Measurements from ENCODE around the gene ATAT1. TPM values are rescaled to one million over a fixed set of nuclear protein-coding genes. Genes with fewer than 3 reads are reported as not detected.

The ATAT1 gene
- total and polyA plus RNA-seq, 9 of the 15 experiments (the other 6 are each of a cell fraction or from before 2014, with no cell fraction given), result 0.65 to 5.8 (median 1.6) TPM

DNA sequence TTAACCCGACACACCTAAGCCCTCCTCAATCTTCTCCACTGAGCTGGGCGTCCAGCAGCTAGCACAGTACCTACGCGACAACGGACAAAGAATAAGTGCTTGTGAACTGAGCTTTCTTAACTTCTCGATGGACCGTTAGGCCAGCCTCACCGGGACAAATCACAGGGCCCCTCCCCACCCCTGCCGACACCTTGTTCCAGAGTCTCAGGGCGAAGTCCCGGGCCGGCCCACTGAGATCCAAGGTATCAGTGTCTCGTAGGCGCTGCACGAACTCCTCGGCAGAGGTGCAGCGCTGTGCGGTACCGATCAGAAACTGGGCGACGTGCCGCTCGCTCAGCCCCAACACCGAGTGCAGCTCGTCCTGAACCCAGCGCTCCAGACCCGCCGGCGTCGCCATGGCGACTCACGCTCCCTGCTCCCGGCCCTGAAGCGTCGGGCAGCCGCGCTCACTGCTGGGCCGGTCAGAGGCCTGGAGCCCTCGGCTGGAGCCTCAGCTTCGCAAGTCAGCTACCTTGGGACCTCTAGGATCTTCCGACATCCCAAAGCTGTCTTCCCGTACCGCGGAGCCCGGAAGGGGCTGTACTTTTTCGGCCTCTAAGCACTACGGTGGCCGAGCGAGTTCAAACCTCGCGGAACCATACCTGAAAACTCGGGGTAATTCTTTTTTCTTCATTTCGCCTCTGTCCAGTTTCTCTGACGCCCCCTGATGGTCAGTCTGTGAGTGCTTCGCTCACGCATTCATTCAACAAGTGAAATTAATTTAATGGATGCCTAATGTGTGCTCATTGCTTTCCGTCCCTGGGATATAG is 46.0 kb downstream of the ATAT1 start, which contains the start of gene DHX16 (continued):
- TF ChIP-seq, protein P1, sequence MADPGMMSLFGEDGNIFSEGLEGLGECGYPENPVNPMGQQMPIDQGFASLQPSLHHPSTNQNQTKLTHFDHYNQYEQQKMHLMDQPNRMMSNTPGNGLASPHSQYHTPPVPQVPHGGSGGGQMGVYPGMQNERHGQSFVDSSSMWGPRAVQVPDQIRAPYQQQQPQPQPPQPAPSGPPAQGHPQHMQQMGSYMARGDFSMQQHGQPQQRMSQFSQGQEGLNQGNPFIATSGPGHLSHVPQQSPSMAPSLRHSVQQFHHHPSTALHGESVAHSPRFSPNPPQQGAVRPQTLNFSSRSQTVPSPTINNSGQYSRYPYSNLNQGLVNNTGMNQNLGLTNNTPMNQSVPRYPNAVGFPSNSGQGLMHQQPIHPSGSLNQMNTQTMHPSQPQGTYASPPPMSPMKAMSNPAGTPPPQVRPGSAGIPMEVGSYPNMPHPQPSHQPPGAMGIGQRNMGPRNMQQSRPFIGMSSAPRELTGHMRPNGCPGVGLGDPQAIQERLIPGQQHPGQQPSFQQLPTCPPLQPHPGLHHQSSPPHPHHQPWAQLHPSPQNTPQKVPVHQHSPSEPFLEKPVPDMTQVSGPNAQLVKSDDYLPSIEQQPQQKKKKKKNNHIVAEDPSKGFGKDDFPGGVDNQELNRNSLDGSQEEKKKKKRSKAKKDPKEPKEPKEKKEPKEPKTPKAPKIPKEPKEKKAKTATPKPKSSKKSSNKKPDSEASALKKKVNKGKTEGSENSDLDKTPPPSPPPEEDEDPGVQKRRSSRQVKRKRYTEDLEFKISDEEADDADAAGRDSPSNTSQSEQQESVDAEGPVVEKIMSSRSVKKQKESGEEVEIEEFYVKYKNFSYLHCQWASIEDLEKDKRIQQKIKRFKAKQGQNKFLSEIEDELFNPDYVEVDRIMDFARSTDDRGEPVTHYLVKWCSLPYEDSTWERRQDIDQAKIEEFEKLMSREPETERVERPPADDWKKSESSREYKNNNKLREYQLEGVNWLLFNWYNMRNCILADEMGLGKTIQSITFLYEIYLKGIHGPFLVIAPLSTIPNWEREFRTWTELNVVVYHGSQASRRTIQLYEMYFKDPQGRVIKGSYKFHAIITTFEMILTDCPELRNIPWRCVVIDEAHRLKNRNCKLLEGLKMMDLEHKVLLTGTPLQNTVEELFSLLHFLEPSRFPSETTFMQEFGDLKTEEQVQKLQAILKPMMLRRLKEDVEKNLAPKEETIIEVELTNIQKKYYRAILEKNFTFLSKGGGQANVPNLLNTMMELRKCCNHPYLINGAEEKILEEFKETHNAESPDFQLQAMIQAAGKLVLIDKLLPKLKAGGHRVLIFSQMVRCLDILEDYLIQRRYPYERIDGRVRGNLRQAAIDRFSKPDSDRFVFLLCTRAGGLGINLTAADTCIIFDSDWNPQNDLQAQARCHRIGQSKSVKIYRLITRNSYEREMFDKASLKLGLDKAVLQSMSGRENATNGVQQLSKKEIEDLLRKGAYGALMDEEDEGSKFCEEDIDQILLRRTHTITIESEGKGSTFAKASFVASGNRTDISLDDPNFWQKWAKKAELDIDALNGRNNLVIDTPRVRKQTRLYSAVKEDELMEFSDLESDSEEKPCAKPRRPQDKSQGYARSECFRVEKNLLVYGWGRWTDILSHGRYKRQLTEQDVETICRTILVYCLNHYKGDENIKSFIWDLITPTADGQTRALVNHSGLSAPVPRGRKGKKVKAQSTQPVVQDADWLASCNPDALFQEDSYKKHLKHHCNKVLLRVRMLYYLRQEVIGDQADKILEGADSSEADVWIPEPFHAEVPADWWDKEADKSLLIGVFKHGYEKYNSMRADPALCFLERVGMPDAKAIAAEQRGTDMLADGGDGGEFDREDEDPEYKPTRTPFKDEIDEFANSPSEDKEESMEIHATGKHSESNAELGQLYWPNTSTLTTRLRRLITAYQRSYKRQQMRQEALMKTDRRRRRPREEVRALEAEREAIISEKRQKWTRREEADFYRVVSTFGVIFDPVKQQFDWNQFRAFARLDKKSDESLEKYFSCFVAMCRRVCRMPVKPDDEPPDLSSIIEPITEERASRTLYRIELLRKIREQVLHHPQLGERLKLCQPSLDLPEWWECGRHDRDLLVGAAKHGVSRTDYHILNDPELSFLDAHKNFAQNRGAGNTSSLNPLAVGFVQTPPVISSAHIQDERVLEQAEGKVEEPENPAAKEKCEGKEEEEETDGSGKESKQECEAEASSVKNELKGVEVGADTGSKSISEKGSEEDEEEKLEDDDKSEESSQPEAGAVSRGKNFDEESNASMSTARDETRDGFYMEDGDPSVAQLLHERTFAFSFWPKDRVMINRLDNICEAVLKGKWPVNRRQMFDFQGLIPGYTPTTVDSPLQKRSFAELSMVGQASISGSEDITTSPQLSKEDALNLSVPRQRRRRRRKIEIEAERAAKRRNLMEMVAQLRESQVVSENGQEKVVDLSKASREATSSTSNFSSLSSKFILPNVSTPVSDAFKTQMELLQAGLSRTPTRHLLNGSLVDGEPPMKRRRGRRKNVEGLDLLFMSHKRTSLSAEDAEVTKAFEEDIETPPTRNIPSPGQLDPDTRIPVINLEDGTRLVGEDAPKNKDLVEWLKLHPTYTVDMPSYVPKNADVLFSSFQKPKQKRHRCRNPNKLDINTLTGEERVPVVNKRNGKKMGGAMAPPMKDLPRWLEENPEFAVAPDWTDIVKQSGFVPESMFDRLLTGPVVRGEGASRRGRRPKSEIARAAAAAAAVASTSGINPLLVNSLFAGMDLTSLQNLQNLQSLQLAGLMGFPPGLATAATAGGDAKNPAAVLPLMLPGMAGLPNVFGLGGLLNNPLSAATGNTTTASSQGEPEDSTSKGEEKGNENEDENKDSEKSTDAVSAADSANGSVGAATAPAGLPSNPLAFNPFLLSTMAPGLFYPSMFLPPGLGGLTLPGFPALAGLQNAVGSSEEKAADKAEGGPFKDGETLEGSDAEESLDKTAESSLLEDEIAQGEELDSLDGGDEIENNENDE (IDR thresholded peaks at IDR 0.05; ENCODE audit: low read depth, low read length), result peak; percentile 46
- 0 out of 4 replicates have a peak, but pooled peaks of 1 of the 2 experiments have one; percentile 18 for TF ChIP-seq KDM1A (IDR thresholded peaks at IDR 0.05)
- TF ChIP-seq SREBF2 (CRISPR knock-in tag; IDR thresholded peaks at IDR 0.05), result no peak
- TF ChIP-seq U2AF1 (optimal IDR thresholded peaks at IDR 0.05; ENCODE audit: low read depth, low read length), result no peak
- peak; percentile 90 for TF ChIP-seq TOE1 (IDR thresholded peaks at IDR 0.05; ENCODE audit: borderline replicate concordance)
- no peak; the same call in 1 of the 2 replicates for TF ChIP-seq TOE1 (CRISPR knock-in tag; IDR thresholded peaks at IDR 0.05; ENCODE audit: borderline replicate concordance, low read depth)
- TF ChIP-seq BRD4 (IDR thresholded peaks at IDR 0.05), result no peak
- TF ChIP-seq ZFX (CRISPR knock-in tag; IDR thresholded peaks at IDR 0.05), result peak; percentile 91
- peak; percentile 19 for TF ChIP-seq HNRNPLL (IDR thresholded peaks at IDR 0.05; ENCODE audit: low read depth, low read length, poor library complexity, severe bottlenecking)
- TF ChIP-seq, protein P2, sequence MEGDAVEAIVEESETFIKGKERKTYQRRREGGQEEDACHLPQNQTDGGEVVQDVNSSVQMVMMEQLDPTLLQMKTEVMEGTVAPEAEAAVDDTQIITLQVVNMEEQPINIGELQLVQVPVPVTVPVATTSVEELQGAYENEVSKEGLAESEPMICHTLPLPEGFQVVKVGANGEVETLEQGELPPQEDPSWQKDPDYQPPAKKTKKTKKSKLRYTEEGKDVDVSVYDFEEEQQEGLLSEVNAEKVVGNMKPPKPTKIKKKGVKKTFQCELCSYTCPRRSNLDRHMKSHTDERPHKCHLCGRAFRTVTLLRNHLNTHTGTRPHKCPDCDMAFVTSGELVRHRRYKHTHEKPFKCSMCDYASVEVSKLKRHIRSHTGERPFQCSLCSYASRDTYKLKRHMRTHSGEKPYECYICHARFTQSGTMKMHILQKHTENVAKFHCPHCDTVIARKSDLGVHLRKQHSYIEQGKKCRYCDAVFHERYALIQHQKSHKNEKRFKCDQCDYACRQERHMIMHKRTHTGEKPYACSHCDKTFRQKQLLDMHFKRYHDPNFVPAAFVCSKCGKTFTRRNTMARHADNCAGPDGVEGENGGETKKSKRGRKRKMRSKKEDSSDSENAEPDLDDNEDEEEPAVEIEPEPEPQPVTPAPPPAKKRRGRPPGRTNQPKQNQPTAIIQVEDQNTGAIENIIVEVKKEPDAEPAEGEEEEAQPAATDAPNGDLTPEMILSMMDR (IDR thresholded peaks at IDR 0.05 in 2 of 3, conservative IDR thresholded peaks at IDR 0.05 in 1 of 3; ENCODE audit: insufficient read depth in 2 of 3, low read depth in 1 of 3, low read length in 3 of 3), result peak; percentile 85 to 98 (median 97)
- TF ChIP-seq, protein P3, sequence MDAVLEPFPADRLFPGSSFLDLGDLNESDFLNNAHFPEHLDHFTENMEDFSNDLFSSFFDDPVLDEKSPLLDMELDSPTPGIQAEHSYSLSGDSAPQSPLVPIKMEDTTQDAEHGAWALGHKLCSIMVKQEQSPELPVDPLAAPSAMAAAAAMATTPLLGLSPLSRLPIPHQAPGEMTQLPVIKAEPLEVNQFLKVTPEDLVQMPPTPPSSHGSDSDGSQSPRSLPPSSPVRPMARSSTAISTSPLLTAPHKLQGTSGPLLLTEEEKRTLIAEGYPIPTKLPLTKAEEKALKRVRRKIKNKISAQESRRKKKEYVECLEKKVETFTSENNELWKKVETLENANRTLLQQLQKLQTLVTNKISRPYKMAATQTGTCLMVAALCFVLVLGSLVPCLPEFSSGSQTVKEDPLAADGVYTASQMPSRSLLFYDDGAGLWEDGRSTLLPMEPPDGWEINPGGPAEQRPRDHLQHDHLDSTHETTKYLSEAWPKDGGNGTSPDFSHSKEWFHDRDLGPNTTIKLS (IDR thresholded peaks at IDR 0.05; ENCODE audit: borderline replicate concordance, low read depth), result peak; percentile 50; the same call in 1 of the 2 replicates

Data from K562 (cell line).